ENCODE data around the gene GALK2.

GRCh38 chr15:49242820-49243219, 72.8 kb downstream of the GALK2 start:
- TF ChIP-seq CTCF (IDR thresholded peaks at IDR 0.05) (no peak), POLR2A (IDR thresholded peaks at IDR 0.05) (no peak)
